ENCODE results near the gene MRPL52.

DNA sequence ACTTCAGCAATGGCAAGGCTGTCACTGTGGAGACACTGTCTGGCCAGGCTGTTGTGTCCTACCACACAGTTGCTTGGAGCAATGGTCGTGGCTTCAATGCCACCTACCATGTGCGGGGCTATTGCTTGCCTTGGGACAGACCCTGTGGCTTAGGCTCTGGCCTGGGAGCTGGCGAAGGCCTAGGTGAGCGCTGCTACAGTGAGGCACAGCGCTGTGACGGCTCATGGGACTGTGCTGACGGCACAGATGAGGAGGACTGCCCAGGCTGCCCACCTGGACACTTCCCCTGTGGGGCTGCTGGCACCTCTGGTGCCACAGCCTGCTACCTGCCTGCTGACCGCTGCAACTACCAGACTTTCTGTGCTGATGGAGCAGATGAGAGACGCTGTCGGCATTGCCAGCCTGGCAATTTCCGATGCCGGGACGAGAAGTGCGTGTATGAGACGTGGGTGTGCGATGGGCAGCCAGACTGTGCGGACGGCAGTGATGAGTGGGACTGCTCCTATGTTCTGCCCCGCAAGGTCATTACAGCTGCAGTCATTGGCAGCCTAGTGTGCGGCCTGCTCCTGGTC is 46.1 kb downstream of the MRPL52 start:
- TF ChIP-seq POLR2AphosphoS5 (IDR thresholded peaks at IDR 0.05; ENCODE audit: borderline replicate concordance, low read depth, low read length): no peak
- no peak for TF ChIP-seq EZH2 (IDR thresholded peaks at IDR 0.05)

All from SK-N-MC (cell line).